ENCODE measurements around the gene APBA2.

GRCh38 chr15:28986108-28986507 is 100.3 kb downstream of the APBA2 start:
- TF ChIP-seq, protein P1, sequence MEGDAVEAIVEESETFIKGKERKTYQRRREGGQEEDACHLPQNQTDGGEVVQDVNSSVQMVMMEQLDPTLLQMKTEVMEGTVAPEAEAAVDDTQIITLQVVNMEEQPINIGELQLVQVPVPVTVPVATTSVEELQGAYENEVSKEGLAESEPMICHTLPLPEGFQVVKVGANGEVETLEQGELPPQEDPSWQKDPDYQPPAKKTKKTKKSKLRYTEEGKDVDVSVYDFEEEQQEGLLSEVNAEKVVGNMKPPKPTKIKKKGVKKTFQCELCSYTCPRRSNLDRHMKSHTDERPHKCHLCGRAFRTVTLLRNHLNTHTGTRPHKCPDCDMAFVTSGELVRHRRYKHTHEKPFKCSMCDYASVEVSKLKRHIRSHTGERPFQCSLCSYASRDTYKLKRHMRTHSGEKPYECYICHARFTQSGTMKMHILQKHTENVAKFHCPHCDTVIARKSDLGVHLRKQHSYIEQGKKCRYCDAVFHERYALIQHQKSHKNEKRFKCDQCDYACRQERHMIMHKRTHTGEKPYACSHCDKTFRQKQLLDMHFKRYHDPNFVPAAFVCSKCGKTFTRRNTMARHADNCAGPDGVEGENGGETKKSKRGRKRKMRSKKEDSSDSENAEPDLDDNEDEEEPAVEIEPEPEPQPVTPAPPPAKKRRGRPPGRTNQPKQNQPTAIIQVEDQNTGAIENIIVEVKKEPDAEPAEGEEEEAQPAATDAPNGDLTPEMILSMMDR (IDR thresholded peaks at IDR 0.05): no peak
- TF ChIP-seq POLR2A (IDR thresholded peaks at IDR 0.05): no peak
